ENCODE measurements around the gene HERC3. TPM values are rescaled to one million over a fixed set of nuclear protein-coding genes. Genes with fewer than 3 reads are reported as not detected.

Gene HERC3
- total RNA-seq, 1 donor from 2014 or later: 32.9 TPM

DNA sequence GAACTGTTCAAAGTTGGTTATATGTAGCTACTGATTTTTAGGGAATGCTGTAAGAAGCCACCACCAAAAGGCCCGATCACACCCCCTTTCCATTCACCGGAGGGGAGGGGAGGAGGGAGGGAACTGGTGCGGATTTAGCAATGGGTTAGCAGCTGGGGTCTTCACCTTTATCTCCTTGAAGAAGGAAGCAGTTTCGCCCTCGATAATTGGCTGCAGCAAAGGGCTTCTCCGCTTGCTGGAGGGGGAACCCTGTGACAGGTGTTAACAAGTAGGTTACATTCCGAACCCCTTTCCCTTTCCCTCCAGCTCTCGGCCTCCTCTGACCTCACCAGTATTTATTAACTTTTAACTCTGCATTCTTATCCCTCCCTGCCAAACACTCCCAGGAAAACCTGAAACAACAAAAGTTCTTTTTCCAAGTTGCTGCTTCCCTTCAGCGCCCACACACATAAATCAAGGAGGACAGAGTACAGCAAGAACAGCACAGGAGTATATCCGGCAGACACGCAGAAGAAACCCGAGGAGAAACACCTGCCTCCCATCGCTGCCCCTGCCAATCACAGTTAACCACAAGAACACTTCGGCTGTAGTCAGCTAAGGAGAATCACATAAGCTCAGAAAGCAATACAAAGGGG, 145.1 kb downstream of the HERC3 start:
- DNase-seq (ENCODE audit: extremely low spot score in 2 of 2): no peak
- H3K4me3 ChIP-seq: no peak overlapping the region

DNA sequence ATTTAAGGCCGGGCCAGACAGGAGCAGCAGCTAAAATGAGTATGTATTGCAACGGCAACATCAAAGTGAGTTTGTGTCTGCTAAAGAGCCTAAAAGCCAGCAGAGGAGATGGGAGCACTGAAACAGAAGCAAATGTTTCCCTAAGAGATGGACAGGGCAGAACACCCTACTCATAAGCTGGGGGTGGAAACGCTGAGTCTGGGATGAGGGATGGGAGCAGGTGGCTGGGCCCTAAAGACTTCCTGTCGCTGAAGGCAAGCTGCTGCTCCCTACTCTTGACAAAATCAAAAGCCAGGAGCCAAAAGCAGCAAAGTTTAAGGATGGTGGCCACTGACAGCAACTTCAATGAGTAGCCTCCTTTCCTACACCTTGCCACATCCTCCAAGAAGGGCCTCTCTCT, 145.9 kb downstream of the HERC3 start:
- H3K27me3 ChIP-seq: no peaks in the 10 kb centered on the region
- H3K9me3 ChIP-seq: no peaks in the 10 kb centered on the region
- H3K27ac ChIP-seq: no peak overlapping the region
- peaks cover 22% of the 10 kb centered on the region for H3K4me1 ChIP-seq
- no peak overlapping the region for H3K4me3 ChIP-seq
- intact Hi-C loops (cut with DNase I): loop anchor here (2.0 kb wide), 1 partner anchor 49 kb away; no protein-coding TSS in a partner anchor
- TF ChIP-seq POLR2AphosphoS5 (IDR thresholded peaks at IDR 0.05; ENCODE audit: insufficient read depth in 1 of 2, low read depth in 1 of 2): no peak
- no peak for TF ChIP-seq POLR2A (IDR thresholded peaks at IDR 0.05)
- TF ChIP-seq, protein P1, sequence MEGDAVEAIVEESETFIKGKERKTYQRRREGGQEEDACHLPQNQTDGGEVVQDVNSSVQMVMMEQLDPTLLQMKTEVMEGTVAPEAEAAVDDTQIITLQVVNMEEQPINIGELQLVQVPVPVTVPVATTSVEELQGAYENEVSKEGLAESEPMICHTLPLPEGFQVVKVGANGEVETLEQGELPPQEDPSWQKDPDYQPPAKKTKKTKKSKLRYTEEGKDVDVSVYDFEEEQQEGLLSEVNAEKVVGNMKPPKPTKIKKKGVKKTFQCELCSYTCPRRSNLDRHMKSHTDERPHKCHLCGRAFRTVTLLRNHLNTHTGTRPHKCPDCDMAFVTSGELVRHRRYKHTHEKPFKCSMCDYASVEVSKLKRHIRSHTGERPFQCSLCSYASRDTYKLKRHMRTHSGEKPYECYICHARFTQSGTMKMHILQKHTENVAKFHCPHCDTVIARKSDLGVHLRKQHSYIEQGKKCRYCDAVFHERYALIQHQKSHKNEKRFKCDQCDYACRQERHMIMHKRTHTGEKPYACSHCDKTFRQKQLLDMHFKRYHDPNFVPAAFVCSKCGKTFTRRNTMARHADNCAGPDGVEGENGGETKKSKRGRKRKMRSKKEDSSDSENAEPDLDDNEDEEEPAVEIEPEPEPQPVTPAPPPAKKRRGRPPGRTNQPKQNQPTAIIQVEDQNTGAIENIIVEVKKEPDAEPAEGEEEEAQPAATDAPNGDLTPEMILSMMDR (IDR thresholded peaks at IDR 0.05): no peak
- H3K36me3 ChIP-seq: peaks cover 0 to 6% of the 10 kb centered on the region in 2 donors
- no peak for DNase-seq (ENCODE audit: extremely low spot score in 2 of 2)

More for the DNA sequence above, 145.1 kb downstream of the HERC3 start:
- Histone ChIP-seq H3K4me1 (peaks cover 22% of the 10 kb centered on the region), H3K36me3 (peaks cover 0 to 6% of the 10 kb centered on the region in 2 donors), H3K27me3 (no peaks in the 10 kb centered on the region), H3K27ac (peak overlapping the region; percentile 22), H3K9me3 (no peaks in the 10 kb centered on the region)
- no peak for TF ChIP-seq POLR2A (IDR thresholded peaks at IDR 0.05)
- TF ChIP-seq, protein P1 (IDR thresholded peaks at IDR 0.05): no peak
- no peak for TF ChIP-seq POLR2AphosphoS5 (IDR thresholded peaks at IDR 0.05; ENCODE audit: insufficient read depth in 1 of 2, low read depth in 1 of 2)
- intact Hi-C loops (cut with DNase I): no loop called here

DNA sequence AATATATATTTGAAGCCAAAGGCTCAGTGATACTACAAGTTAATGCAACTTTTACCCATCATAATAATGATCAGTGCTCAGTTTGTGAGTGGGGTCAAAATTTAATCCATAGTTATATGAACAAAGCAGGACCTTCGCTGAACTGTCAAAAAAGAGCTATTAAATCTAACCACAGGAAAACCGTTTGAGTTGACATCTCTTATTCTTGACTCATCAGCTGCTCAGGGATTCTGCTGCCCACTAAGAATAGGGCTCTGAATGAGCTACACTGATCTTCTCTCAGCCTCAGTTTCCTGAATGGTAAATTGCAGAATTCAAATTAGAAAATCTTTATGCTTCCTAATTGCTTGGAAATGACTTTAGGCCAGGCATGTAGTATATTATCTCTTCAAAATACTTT, 150.3 kb downstream of the HERC3 start:
- DNase-seq (ENCODE audit: extremely low spot score in 2 of 2): no peak
- peaks cover 13% of the 10 kb centered on the region for H3K4me1 ChIP-seq

DNA sequence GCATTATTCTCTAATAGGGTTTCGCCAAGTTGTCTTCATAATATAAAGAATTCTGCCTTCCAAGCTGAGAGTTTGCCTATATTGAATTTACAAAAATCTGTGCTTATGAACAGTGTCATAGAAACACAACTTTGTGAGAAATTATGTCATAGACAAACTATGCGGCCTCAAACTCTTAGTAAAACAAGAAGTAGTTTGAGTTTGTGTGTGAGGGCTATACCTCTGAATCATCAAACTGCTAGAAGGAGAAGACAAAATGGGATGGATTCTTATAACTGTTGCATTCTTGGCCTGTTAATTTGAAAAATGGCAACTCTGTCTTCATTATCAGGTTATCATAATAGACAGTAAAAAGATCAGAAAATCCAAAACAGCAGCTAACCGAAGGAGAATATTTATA, 151.4 kb downstream of the HERC3 start:
- peaks cover 2% of the 10 kb centered on the region for H3K4me1 ChIP-seq
- peaks cover 0 to 31% of the 10 kb centered on the region in 2 donors for H3K36me3 ChIP-seq
- no peak overlapping the region for H3K27ac ChIP-seq
- H3K27me3 ChIP-seq: no peaks in the 10 kb centered on the region
- no peak for DNase-seq (ENCODE audit: extremely low spot score in 2 of 2)
- intact Hi-C loops (cut with DNase I): no loop called here
- TF ChIP-seq, protein P1 (IDR thresholded peaks at IDR 0.05): no peak
- TF ChIP-seq POLR2AphosphoS5 (IDR thresholded peaks at IDR 0.05; ENCODE audit: insufficient read depth in 1 of 2, low read depth in 1 of 2) (no peak), POLR2A (IDR thresholded peaks at IDR 0.05) (no peak)
- H3K4me3 ChIP-seq: no peak overlapping the region
- no peaks in the 10 kb centered on the region for H3K9me3 ChIP-seq

More for the DNA sequence above, 150.3 kb downstream of the HERC3 start:
- Histone ChIP-seq H3K9me3 (no peaks in the 10 kb centered on the region), H3K27ac (no peak overlapping the region), H3K4me3 (no peak overlapping the region), H3K36me3 (peaks cover 0 to 24% of the 10 kb centered on the region in 2 donors), H3K27me3 (no peaks in the 10 kb centered on the region)
- TF ChIP-seq POLR2A (IDR thresholded peaks at IDR 0.05) (no peak), POLR2AphosphoS5 (IDR thresholded peaks at IDR 0.05; ENCODE audit: insufficient read depth in 1 of 2, low read depth in 1 of 2) (no peak)
- TF ChIP-seq, protein P1 (IDR thresholded peaks at IDR 0.05): no peak
- intact Hi-C loops (cut with DNase I): no loop called here

DNA sequence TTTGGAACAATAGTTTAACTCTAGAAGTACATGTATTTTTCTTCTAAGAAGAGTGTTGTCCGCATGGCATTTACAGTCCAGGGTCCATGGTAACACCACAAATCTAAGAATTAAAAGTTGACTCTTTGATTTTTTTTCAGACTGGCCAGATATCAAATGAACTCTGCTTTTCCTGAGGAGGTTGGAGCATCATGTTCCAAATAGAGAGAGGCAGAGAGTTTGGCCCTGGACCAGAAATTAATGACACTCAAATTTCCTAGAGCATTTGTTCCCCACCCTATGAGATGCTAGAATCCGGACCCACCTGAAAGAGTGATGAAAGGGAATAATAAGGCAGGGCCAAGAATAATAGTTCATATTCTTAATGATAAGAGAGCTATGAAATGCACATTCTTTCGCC, 152.3 kb downstream of the HERC3 start:
- Histone ChIP-seq H3K4me3 (no peak overlapping the region), H3K27me3 (no peaks in the 10 kb centered on the region), H3K36me3 (peaks cover 0 to 37% of the 10 kb centered on the region in 2 donors), H3K27ac (no peak overlapping the region), H3K9me3 (no peaks in the 10 kb centered on the region), H3K4me1 (no peaks in the 10 kb centered on the region)
- no peak for DNase-seq (ENCODE audit: extremely low spot score in 2 of 2)
- intact Hi-C loops (cut with DNase I): no loop called here
- TF ChIP-seq, protein P1 (IDR thresholded peaks at IDR 0.05): no peak
- TF ChIP-seq POLR2AphosphoS5 (IDR thresholded peaks at IDR 0.05; ENCODE audit: insufficient read depth in 1 of 2, low read depth in 1 of 2) (no peak), POLR2A (IDR thresholded peaks at IDR 0.05) (no peak)
